Progenitor cell of endocrine pancreas (in vitro differentiated cells): ENCODE data around the gene OR6A2. TPM values are rescaled to one million over a fixed set of nuclear protein-coding genes. Genes with fewer than 3 reads are reported as not detected.
"Not testable (repeated sequence)": the region's sequence is repeated elsewhere in the genome, so short reads cannot be mapped to it uniquely, and the experiment has no call there.

Experiments used
- DNase-seq: peaks from one replicate; pipeline ENCODE4 v3.0.0; 2021; ENCODE audit warnings: low spot score; ENCODE audit not compliant: unreplicated experiment
- H3K27ac Mint-ChIP-seq: 2 replicates; pipeline ENCODE4 v1.8.0; 2021; ENCODE audit warnings: mild to moderate bottlenecking, moderate library complexity, mixed read lengths
- H3K27me3 Mint-ChIP-seq: 2 replicates; pipeline ENCODE4 v1.8.0; 2021; ENCODE audit warnings: mixed read lengths
- H3K36me3 Mint-ChIP-seq: 2 replicates; pipeline ENCODE4 v1.8.0; 2022; ENCODE audit warnings: mixed read lengths; ENCODE audit not compliant: insufficient read depth
- H3K4me1 Mint-ChIP-seq: 2 replicates; pipeline ENCODE4 v1.8.0; 2021; ENCODE audit warnings: low read depth, mixed read lengths
- H3K4me3 Mint-ChIP-seq: 2 replicates; pipeline ENCODE4 v1.8.0; 2021; ENCODE audit warnings: low read depth, mild to moderate bottlenecking, moderate library complexity, mixed read lengths
- H3K9me3 Mint-ChIP-seq: 2 replicates; pipeline ENCODE4 v1.8.0; 2021; ENCODE audit warnings: low read depth, mixed read lengths
- total RNA-seq: library from RNA; stranded (reverse); gene quantifications from 2 replicates; pipeline ENCODE4 v1.2.1, GENCODE V29; 2021
- TF ChIP-seq, protein P1 (sequence below): fragments of 200-600 bp; sonication (generic); IDR thresholded peaks from one replicate; pipeline ENCODE4 v1.5.0; 2021; ENCODE audit warnings: antibody characterized with exemption, mild to moderate bottlenecking; ENCODE audit not compliant: unreplicated experiment

The OR6A2 gene
- total RNA-seq, 1 donor from 2014 or later: 0.24 TPM

DNA sequence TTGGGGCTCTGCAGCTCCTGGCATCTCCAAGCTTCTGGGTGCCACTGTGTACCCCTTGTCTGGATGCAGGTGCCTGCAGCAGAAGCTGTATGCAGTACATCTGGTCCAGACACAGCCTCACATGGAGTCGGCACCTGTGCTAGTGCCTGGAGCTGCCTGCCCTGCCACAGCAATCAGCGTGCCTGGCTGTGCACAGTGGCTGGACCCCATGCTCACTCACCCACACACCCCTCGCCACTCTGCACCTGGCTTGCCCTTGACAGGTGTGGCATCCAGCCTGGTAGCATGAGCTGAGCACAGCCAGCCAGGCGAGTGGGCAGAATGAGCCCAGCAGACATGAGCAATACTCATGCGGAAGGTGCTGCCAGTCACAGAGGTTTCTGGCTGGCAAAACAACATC lies 19.5 kb upstream of the OR6A2 start:
- TF ChIP-seq, protein P1, sequence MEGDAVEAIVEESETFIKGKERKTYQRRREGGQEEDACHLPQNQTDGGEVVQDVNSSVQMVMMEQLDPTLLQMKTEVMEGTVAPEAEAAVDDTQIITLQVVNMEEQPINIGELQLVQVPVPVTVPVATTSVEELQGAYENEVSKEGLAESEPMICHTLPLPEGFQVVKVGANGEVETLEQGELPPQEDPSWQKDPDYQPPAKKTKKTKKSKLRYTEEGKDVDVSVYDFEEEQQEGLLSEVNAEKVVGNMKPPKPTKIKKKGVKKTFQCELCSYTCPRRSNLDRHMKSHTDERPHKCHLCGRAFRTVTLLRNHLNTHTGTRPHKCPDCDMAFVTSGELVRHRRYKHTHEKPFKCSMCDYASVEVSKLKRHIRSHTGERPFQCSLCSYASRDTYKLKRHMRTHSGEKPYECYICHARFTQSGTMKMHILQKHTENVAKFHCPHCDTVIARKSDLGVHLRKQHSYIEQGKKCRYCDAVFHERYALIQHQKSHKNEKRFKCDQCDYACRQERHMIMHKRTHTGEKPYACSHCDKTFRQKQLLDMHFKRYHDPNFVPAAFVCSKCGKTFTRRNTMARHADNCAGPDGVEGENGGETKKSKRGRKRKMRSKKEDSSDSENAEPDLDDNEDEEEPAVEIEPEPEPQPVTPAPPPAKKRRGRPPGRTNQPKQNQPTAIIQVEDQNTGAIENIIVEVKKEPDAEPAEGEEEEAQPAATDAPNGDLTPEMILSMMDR: no peak
- no peak for DNase-seq
- H3K4me1 Mint-ChIP-seq: no peaks in the 10 kb centered on the region
- H3K4me3 Mint-ChIP-seq: no peak overlapping the region
- H3K36me3 Mint-ChIP-seq: no peaks in the 10 kb centered on the region
- peaks cover 6% of the 10 kb centered on the region for H3K9me3 Mint-ChIP-seq
- peaks cover 2% of the 10 kb centered on the region for H3K27me3 Mint-ChIP-seq
- H3K27ac Mint-ChIP-seq: no peak overlapping the region

DNA sequence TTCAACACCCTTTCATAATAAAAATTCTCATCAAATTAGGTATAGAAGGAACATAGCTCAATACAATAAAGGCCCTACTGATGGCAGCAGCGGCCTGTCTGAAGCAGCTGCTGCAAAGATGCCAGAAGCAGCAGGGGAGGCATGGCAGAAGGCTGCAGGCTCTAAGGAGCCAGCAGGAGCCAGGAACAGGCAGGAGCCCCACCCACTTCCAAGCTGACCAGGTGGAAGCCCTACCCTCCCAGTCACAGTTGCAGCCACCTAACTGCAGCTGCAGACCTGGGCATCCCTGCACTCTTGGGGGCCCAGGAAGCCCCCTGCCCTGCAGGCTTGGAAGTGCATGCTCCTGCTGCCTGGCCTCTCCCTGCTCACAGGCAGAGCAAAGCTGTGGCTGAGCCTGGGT lies 18.2 kb upstream of the OR6A2 start:
- no peak overlapping the region for H3K27ac Mint-ChIP-seq
- DNase-seq: no peak
- H3K36me3 Mint-ChIP-seq: no peaks in the 10 kb centered on the region
- peaks cover 6% of the 10 kb centered on the region for H3K9me3 Mint-ChIP-seq
- no peaks in the 10 kb centered on the region for H3K4me1 Mint-ChIP-seq
- H3K4me3 Mint-ChIP-seq: no peak overlapping the region
- peaks cover 6% of the 10 kb centered on the region for H3K27me3 Mint-ChIP-seq
- TF ChIP-seq, protein P1: no peak

DNA sequence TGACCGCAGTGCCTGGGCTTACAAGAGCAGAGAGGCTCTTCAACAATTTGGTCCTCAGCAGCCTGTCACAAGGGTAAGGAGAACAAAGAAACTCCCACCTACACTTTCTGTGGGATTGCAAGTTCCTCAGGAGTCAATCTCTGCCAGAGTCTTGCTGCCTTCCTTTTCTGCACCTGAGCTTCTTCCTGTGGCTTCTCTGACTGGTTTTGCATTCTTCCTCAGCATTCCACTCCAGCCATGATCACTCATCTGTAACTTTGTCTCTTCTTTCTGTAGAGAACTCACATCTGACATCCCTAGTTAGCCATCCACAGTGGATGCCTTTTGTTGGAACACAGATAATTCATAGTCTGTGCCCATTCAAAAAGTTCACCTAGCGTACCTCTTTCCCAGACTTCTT lies 14.2 kb upstream of the OR6A2 start:
- Mint-ChIP-seq H3K36me3 (no peaks in the 10 kb centered on the region), H3K9me3 (no peaks in the 10 kb centered on the region), H3K4me3 (no peak overlapping the region), H3K27me3 (peaks cover 6% of the 10 kb centered on the region), H3K4me1 (no peaks in the 10 kb centered on the region), H3K27ac (no peak overlapping the region)
- DNase-seq: no peak
- TF ChIP-seq, protein P1: no peak

DNA sequence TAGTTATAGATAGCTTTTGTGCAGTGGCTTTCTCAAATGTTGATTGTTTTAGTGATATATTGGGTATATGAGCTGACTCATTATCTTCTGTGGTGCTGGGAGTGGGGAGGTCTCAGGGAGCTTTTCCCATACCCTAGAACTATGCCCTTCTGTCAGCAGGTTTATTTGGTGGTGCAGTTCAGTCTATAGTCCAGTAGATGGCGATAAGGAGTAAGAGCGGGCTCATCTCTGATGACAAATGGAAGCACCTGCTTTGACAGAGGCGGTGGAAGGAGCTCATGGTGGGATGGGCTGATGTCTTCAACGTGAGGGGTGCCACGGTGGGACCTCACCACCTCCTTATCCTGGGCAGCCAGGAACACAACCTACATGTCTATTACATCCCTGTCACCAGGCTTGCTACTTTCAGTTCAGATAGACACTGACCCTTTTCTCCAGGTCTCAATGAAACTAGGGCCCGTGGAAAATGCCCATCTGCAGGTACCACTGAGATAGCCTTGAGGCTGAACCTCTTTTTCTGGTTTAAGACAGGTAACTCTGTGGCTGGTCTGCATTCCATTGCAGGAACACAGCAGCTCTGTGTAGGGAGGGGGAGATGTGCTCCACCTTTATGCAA lies 13.0 kb upstream of the OR6A2 start:
- Mint-ChIP-seq H3K4me1 (no peaks in the 10 kb centered on the region), H3K27ac (no peak overlapping the region), H3K4me3 (no peak overlapping the region), H3K27me3 (peaks cover 6% of the 10 kb centered on the region), H3K9me3 (no peaks in the 10 kb centered on the region), H3K36me3 (no peaks in the 10 kb centered on the region)
- no peak for DNase-seq
- TF ChIP-seq, protein P1: peak; percentile 80

DNA sequence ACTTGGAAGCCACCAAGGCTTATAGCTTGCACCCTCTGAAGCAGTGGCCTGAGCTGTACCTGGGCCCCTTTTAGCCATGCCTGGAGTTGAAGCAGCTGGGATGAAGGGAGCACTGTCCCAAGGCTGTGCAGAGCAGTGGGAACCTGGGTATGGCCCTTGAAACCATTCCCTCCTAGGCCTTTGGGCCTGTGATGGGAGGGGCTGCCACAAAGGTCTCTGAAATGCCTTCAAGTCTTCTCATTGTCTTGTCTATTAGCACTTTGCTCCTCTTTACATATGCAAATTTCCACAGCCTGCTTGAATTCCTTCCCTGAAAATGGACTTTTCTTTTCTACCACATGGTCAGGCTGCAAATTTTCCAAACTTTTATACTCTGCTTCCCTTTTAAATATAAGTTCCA lies 1.6 kb upstream of the OR6A2 start:
- not testable (repeated sequence) for H3K27ac Mint-ChIP-seq, H3K4me3 Mint-ChIP-seq, H3K36me3 Mint-ChIP-seq, H3K9me3 Mint-ChIP-seq, H3K4me1 Mint-ChIP-seq, DNase-seq, H3K27me3 Mint-ChIP-seq

DNA sequence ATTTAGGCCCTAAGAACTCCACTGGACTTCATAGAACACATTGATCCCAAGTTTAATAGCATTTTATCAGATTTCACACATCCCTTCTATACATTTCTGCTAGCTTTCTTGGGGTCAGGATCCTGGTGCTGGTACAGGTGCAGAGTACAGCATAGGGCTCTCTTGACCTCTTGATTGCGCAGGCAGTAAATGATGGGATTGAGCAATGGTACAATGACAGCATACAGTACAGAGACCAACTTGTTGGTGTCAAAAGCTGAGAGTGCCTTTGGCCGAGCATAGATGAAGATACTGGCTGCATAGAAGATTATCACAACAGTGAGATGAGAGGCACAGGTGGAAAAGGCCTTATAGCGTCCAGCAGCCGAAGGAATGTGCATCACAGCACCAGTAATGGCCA lies 4.8 kb downstream of the OR6A2 start:
- Mint-ChIP-seq H3K4me1 (no peaks in the 10 kb centered on the region), H3K36me3 (no peaks in the 10 kb centered on the region), H3K27me3 (no peaks in the 10 kb centered on the region), H3K27ac (no peak overlapping the region), H3K9me3 (no peaks in the 10 kb centered on the region), H3K4me3 (no peak overlapping the region)
- TF ChIP-seq, protein P1: no peak
- no peak for DNase-seq
